H9 (cell line): ENCODE results near the gene ACER3. TPM values are rescaled to one million over a fixed set of nuclear protein-coding genes. Genes with fewer than 3 reads are reported as not detected.

ENCODE experiments used
- DNase-seq: peaks from one replicate; pipeline ENCODE4 v3.0.0-alpha.2; 2017
- H2AFZ ChIP-seq: one replicate; pipeline ENCODE4 v1.6.1; 2013; ENCODE audit warnings: mild to moderate bottlenecking, low read length, control low read depth, moderate library complexity
- H2AK5ac ChIP-seq: 2 replicates; pipeline ENCODE4 v1.6.1; 2013; ENCODE audit warnings: low read length, control low read depth, mixed read lengths; ENCODE audit not compliant: insufficient read length
- H2BK120ac ChIP-seq: one replicate; pipeline ENCODE4 v1.6.1; 2013; ENCODE audit warnings: low read depth, mild to moderate bottlenecking, low read length, control low read depth, inconsistent platforms; ENCODE audit not compliant: poor library complexity, severe bottlenecking
- H2BK12ac ChIP-seq: 2 replicates; pipeline ENCODE4 v1.6.1; 2013; ENCODE audit warnings: low read length, control low read depth, mixed read lengths, low read depth; ENCODE audit not compliant: insufficient read length
- H2BK15ac ChIP-seq: 2 replicates; pipeline ENCODE4 v1.6.1; 2013; ENCODE audit warnings: low read depth, low read length, control low read depth
- H2BK20ac ChIP-seq: one replicate; pipeline ENCODE4 v1.6.1; 2013; ENCODE audit warnings: low read depth, mild to moderate bottlenecking, low read length, control low read depth, inconsistent platforms; ENCODE audit not compliant: poor library complexity, severe bottlenecking
- H2BK5ac ChIP-seq: 2 replicates; pipeline ENCODE4 v1.6.1; 2013; ENCODE audit warnings: low read length, control low read depth, mixed read lengths; ENCODE audit not compliant: insufficient read length
- H3K14ac ChIP-seq: 2 replicates; pipeline ENCODE4 v1.6.1; 2013; ENCODE audit warnings: low read length, control low read depth; ENCODE audit not compliant: insufficient read depth
- H3K18ac ChIP-seq: 2 replicates; pipeline ENCODE4 v1.6.1; 2013; ENCODE audit warnings: low read depth, mild to moderate bottlenecking, mixed read lengths, low read length, control low read depth; ENCODE audit not compliant: insufficient read length
- H3K23ac ChIP-seq: 2 replicates; pipeline ENCODE4 v1.6.1; 2013; ENCODE audit warnings: low read length, control low read depth, mixed read lengths, low read depth; ENCODE audit not compliant: insufficient read length
- H3K23me2 ChIP-seq: 2 replicates; pipeline ENCODE4 v1.6.1; 2013; ENCODE audit warnings: low read depth, mild to moderate bottlenecking, mixed read lengths, low read length, control low read depth; ENCODE audit not compliant: insufficient read length, poor library complexity, severe bottlenecking
- H3K27ac ChIP-seq: 2 replicates; pipeline ENCODE4 v1.5.1; 2013; ENCODE audit warnings: low read length, control low read depth, mixed read lengths, low read depth; ENCODE audit not compliant: insufficient read length
- H3K27me3 ChIP-seq: 2 replicates; pipeline ENCODE4 v1.6.1; 2013; ENCODE audit warnings: low read length, control low read depth, inconsistent platforms; ENCODE audit not compliant: insufficient read depth
- H3K4ac ChIP-seq: 2 replicates; pipeline ENCODE4 v1.6.1; 2013; ENCODE audit warnings: low read depth, mild to moderate bottlenecking, control low read depth, inconsistent platforms, low read length, moderate library complexity
- H3K4me1 ChIP-seq: 2 replicates; pipeline ENCODE4 v1.6.1; 2013; ENCODE audit warnings: low read length, control low read depth, inconsistent platforms; ENCODE audit not compliant: insufficient read depth
- H3K4me2 ChIP-seq: 2 replicates; pipeline ENCODE4 v1.6.1; 2013; ENCODE audit warnings: low read length, control low read depth, mixed read lengths; ENCODE audit not compliant: insufficient read length, insufficient read depth
- H3K56ac ChIP-seq: 2 replicates; pipeline ENCODE4 v1.6.1; 2013; ENCODE audit warnings: low read depth, mild to moderate bottlenecking, mixed read lengths, low read length, control low read depth; ENCODE audit not compliant: insufficient read length
- H3K79me1 ChIP-seq: 2 replicates; pipeline ENCODE4 v1.6.1; 2013; ENCODE audit warnings: low read depth, mild to moderate bottlenecking, moderate library complexity, low read length, control low read depth, inconsistent platforms; ENCODE audit not compliant: insufficient read depth, poor library complexity, severe bottlenecking
- H3K79me2 ChIP-seq: 2 replicates; pipeline ENCODE4 v1.6.1; 2013; ENCODE audit warnings: low read length, control low read depth, inconsistent platforms; ENCODE audit not compliant: insufficient read depth
- H3K9ac ChIP-seq: 2 replicates; pipeline ENCODE4 v1.6.1; 2013; ENCODE audit warnings: low read length, control low read depth, mixed read lengths; ENCODE audit not compliant: insufficient read length; ENCODE audit errors: extremely low read depth
- H3K9me3 ChIP-seq: one replicate; pipeline ENCODE4 v1.6.1; 2013; ENCODE audit warnings: low read depth, low read length, inconsistent platforms; ENCODE audit not compliant: control insufficient read depth
- H3T11ph ChIP-seq: one replicate; pipeline ENCODE4 v1.6.1; 2013; ENCODE audit warnings: mild to moderate bottlenecking, low read length, control low read depth, inconsistent platforms
- H4K20me1 ChIP-seq: one replicate; pipeline ENCODE4 v1.6.1; 2013; ENCODE audit not compliant: control insufficient read depth, insufficient read length, insufficient read depth
- H4K5ac ChIP-seq: 2 replicates; pipeline ENCODE4 v1.6.1; 2013; ENCODE audit warnings: low read depth, mild to moderate bottlenecking, mixed read lengths, low read length, control low read depth; ENCODE audit not compliant: insufficient read length
- H4K8ac ChIP-seq: replicated peaks from 2 replicates; pipeline ENCODE4 v1.6.1; 2013; ENCODE audit warnings: low read length, control low read depth, mixed read lengths, low read depth; ENCODE audit not compliant: insufficient read length
- H4K91ac ChIP-seq: 2 replicates; pipeline ENCODE4 v1.6.1; 2013; ENCODE audit warnings: low read depth, mild to moderate bottlenecking, moderate library complexity, mixed read lengths, low read length, control low read depth; ENCODE audit not compliant: insufficient read length
- H3K27ac Mint-ChIP-seq, 3 experiments: 2 replicates in 2 of 3; 3 replicates in 1 of 3; pipeline ENCODE4 v1.8.0; 2020 to 2021; ENCODE audit warnings: mixed read lengths in 3 of 3, mild to moderate bottlenecking in 1 of 3, moderate library complexity in 1 of 3
- H3K27me3 Mint-ChIP-seq: 2 replicates; pipeline ENCODE4 v1.8.0; 2021; ENCODE audit warnings: low read depth, mild to moderate bottlenecking, moderate library complexity, mixed read lengths
- H3K36me3 Mint-ChIP-seq, 3 experiments: 2 replicates in 2 of 3; 3 replicates in 1 of 3; pipeline ENCODE4 v1.8.0; 2020 to 2021; ENCODE audit warnings: low read depth in 3 of 3, mixed read lengths in 3 of 3; ENCODE audit not compliant: insufficient read depth in 1 of 3
- H3K4me1 Mint-ChIP-seq, 2 experiments: 2 replicates each; pipeline ENCODE4 v1.8.0; 2020; ENCODE audit warnings: mixed read lengths in 2 of 2
- H3K4me3 Mint-ChIP-seq, 2 experiments: 2 replicates in 1 of 2; 3 replicates in 1 of 2; pipeline ENCODE4 v1.8.0; 2020 to 2021; ENCODE audit warnings: mild to moderate bottlenecking in 2 of 2, mixed read lengths in 2 of 2, moderate library complexity in 1 of 2
- H3K9me3 Mint-ChIP-seq, 2 experiments: 2 replicates in 1 of 2; 3 replicates in 1 of 2; pipeline ENCODE4 v1.8.0; 2020; ENCODE audit warnings: mild to moderate bottlenecking in 2 of 2, mixed read lengths in 2 of 2, moderate library complexity in 1 of 2
- WGBS: extraction: QIAGEN DNeasy Blood & Tissue Kit; methylation state at CpG from one replicate; pipeline ENCODE4 v1.1.7; 2013; ENCODE audit warnings: missing lambda C conversion rate, low lambda C conversion rate, mixed read lengths; ENCODE audit not compliant: insufficient read length; ENCODE audit errors: extremely low coverage; 5-methylcytosine and 5-hydroxymethylcytosine counted together
- total RNA-seq: library from RNA; stranded (reverse); gene quantifications from 2 replicates; pipeline ENCODE4 v1.2.1, GENCODE V29; 2021
- TF ChIP-seq, protein P1 (sequence below): fragments of 200-600 bp; sonication (generic); conservative IDR thresholded peaks from 3 replicates; pipeline ENCODE4 v1.8.0; 2021; ENCODE audit warnings: antibody characterized with exemption, mild to moderate bottlenecking

Gene ACER3
- total RNA-seq, 1 experiment from 2014 or later: 14.7 TPM

DNA sequence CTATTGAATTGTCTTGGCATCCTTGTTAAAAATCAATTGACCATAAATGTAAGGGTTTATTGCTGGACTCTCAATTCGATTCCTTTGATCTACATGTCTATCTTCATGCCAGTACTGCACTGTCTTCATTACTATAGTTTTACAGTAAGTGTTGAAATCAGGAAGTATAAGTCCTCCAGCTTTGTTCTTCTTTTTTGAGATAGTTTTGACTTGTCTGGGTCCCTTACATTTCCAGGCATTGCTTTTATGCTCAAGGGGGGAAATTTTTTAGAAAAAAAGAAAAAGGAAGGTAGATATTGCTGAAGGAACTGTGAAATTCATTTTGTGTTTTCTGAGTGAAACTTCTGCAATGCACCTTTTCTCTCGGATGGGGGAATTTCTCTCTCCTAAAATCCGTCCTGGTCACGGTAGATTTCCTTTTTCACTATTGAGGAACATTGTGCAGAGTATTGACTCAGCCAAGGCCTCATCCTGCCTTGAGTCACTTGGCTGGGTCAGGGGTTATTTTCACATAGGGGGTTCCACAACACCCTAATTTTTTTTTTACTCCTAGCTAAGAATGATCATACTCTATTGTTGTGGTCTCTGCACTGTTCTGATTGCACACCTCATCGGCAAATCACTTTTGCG lies 2.8 kb upstream of the ACER3 start:
- Histone ChIP-seq H2BK15ac (no peak overlapping the region), H2BK12ac (no peak overlapping the region), H3K23ac (no peak overlapping the region), H3K9me3 (no peaks in the 10 kb centered on the region), H3K23me2 (peaks cover 6% of the 10 kb centered on the region), H2BK120ac (no peak overlapping the region), H3K56ac (no peak overlapping the region), H3K4ac (no peak overlapping the region), H3K27ac (no peak overlapping the region), H3K18ac (no peak overlapping the region), H4K8ac (no peak overlapping the region), H2AK5ac (no peak overlapping the region), H3K79me2 (no peaks in the 10 kb centered on the region), H2AFZ (no peak overlapping the region), H3T11ph (no peak overlapping the region), H2BK5ac (no peak overlapping the region), H3K27me3 (no peaks in the 10 kb centered on the region), H2BK20ac (no peak overlapping the region), H3K4me1 (peaks cover 7% of the 10 kb centered on the region; the same call in 1 of the 2 replicates), H3K9ac (no peak overlapping the region), H3K4me2 (no peak overlapping the region), H3K14ac (no peak overlapping the region), H4K91ac (no peak overlapping the region), H4K5ac (no peak overlapping the region), H3K79me1 (no peaks in the 10 kb centered on the region), H4K20me1 (peaks cover 2% of the 10 kb centered on the region)
- DNase-seq: no peak
- no peaks in the 10 kb centered on the region for H3K9me3 Mint-ChIP-seq
- H3K4me3 Mint-ChIP-seq: no peak overlapping the region
- H3K36me3 Mint-ChIP-seq: no peaks in the 10 kb centered on the region
- H3K27ac Mint-ChIP-seq: no peak overlapping the region
- peaks cover 13 to 20% of the 10 kb centered on the region in 2 experiments for H3K4me1 Mint-ChIP-seq
- peaks cover 2% of the 10 kb centered on the region; the same call in 1 of the 2 replicates for H3K27me3 Mint-ChIP-seq
- WGBS: no CpG with 5 or more reads among the region's 6 CpGs
- TF ChIP-seq, protein P1, sequence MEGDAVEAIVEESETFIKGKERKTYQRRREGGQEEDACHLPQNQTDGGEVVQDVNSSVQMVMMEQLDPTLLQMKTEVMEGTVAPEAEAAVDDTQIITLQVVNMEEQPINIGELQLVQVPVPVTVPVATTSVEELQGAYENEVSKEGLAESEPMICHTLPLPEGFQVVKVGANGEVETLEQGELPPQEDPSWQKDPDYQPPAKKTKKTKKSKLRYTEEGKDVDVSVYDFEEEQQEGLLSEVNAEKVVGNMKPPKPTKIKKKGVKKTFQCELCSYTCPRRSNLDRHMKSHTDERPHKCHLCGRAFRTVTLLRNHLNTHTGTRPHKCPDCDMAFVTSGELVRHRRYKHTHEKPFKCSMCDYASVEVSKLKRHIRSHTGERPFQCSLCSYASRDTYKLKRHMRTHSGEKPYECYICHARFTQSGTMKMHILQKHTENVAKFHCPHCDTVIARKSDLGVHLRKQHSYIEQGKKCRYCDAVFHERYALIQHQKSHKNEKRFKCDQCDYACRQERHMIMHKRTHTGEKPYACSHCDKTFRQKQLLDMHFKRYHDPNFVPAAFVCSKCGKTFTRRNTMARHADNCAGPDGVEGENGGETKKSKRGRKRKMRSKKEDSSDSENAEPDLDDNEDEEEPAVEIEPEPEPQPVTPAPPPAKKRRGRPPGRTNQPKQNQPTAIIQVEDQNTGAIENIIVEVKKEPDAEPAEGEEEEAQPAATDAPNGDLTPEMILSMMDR: no peak
